ENCODE measurements around the gene BAZ2B.

Gene BAZ2B

DNA sequence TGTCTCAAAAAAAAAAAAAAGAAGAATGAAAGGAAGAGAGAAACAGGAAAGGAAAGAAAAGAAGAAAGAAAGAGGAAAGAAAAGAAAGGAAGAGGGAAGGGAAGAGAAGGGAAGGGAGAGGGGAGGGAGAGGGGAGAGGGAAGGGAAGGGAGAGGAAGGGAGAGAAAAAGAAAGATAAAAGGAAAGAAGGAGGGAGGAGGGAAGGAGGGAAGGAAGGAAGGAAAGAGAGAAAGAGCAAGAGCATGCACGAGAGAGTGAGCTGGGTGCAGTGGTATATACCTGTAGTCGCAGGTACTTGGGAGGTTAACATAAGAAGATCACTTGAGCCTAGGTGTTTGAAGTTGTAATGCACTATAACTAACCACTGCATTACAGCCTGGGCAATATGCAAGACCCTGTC lies 6.6 kb upstream of the BAZ2B start:
- DNase-seq (ENCODE audit: extremely low read depth, insufficient read length) = no peak
- no peak overlapping the region for H3K4me3 ChIP-seq (replicated peaks; ENCODE audit: low read depth, low read length)
- no peaks in the 10 kb centered on the region for H3K36me3 ChIP-seq (ENCODE audit: control insufficient read depth, insufficient read depth, low read length)
- TF ChIP-seq, protein P1, sequence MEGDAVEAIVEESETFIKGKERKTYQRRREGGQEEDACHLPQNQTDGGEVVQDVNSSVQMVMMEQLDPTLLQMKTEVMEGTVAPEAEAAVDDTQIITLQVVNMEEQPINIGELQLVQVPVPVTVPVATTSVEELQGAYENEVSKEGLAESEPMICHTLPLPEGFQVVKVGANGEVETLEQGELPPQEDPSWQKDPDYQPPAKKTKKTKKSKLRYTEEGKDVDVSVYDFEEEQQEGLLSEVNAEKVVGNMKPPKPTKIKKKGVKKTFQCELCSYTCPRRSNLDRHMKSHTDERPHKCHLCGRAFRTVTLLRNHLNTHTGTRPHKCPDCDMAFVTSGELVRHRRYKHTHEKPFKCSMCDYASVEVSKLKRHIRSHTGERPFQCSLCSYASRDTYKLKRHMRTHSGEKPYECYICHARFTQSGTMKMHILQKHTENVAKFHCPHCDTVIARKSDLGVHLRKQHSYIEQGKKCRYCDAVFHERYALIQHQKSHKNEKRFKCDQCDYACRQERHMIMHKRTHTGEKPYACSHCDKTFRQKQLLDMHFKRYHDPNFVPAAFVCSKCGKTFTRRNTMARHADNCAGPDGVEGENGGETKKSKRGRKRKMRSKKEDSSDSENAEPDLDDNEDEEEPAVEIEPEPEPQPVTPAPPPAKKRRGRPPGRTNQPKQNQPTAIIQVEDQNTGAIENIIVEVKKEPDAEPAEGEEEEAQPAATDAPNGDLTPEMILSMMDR (IDR thresholded peaks at IDR 0.05; ENCODE audit: insufficient read depth, low read length, poor library complexity, severe bottlenecking) = no peak
- H3K27me3 ChIP-seq (replicated peaks; ENCODE audit: control insufficient read depth, insufficient read depth, low read length) = no peaks in the 10 kb centered on the region

DNA sequence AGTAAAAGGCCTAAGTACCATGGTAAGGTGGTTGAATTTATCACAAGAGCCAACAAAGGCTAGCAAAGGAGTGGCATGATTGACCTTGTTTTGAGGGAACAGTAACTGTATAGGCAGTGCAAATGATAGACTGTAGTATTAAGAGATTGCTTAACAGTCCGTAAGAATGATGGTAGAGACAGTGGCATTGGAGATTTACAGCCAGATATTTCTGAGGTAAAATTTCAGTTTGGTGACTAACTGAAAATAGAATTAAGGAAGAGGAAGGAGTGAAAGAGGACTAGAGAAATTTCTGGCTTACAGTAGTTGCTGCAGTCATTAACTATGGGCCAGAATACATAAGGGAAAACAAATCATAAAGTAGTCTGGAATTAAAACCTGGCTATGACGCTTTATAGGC lies 4.4 kb upstream of the BAZ2B start:
- TF ChIP-seq, protein P1 (IDR thresholded peaks at IDR 0.05; ENCODE audit: insufficient read depth, low read length, poor library complexity, severe bottlenecking) = no peak
- Histone ChIP-seq H3K4me3 (replicated peaks; ENCODE audit: low read depth, low read length) (no peak overlapping the region), H3K27me3 (replicated peaks; ENCODE audit: control insufficient read depth, insufficient read depth, low read length) (no peaks in the 10 kb centered on the region), H3K36me3 (ENCODE audit: control insufficient read depth, insufficient read depth, low read length) (no peaks in the 10 kb centered on the region)
- no peak for DNase-seq (ENCODE audit: extremely low read depth, insufficient read length)

GRCh38 chr2:159617646-159618045 lies 1.3 kb upstream of the BAZ2B start:
- TF ChIP-seq, protein P1 (IDR thresholded peaks at IDR 0.05; ENCODE audit: insufficient read depth, low read length, poor library complexity, severe bottlenecking) = no peak
- H3K27me3 ChIP-seq (replicated peaks; ENCODE audit: control insufficient read depth, insufficient read depth, low read length) = no peaks in the 10 kb centered on the region
- DNase-seq (ENCODE audit: extremely low read depth, insufficient read length) = no peak
- H3K36me3 ChIP-seq (ENCODE audit: control insufficient read depth, insufficient read depth, low read length) = no peaks in the 10 kb centered on the region
- no peak overlapping the region for H3K4me3 ChIP-seq (replicated peaks; ENCODE audit: low read depth, low read length)

DNA sequence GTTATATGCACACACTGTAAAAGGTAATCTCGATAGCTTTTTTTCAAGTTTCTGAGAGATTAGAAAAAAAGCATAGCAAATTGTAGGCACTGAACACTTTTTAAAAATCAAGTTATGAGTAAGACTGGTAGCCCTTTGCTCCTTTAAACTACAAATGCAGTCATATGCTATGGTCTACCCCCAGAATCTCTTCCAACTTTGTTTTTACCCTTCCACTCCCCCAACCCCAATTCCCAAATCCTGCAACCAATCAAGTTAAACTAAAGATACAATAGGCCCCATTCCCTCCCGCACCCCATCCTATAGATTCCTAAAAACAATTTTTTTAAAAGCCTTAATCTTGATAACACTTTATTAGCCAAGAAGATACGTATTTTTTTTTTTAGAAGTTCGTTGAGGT lies 752 bp upstream of the BAZ2B start:
- Histone ChIP-seq H3K27me3 (replicated peaks; ENCODE audit: control insufficient read depth, insufficient read depth, low read length) (no peaks in the 10 kb centered on the region), H3K36me3 (ENCODE audit: control insufficient read depth, insufficient read depth, low read length) (no peaks in the 10 kb centered on the region), H3K4me3 (replicated peaks; ENCODE audit: low read depth, low read length) (no peak overlapping the region)
- TF ChIP-seq, protein P1 (IDR thresholded peaks at IDR 0.05; ENCODE audit: insufficient read depth, low read length, poor library complexity, severe bottlenecking) = no peak
- DNase-seq (ENCODE audit: extremely low read depth, insufficient read length) = no peak

- H3K4me3 ChIP-seq (replicated peaks; ENCODE audit: low read depth, low read length) = peak overlapping the region; percentile 87
- peak; percentile 80 for DNase-seq (ENCODE audit: extremely low read depth, insufficient read length)
- TF ChIP-seq, protein P1 (IDR thresholded peaks at IDR 0.05; ENCODE audit: insufficient read depth, low read length, poor library complexity, severe bottlenecking) = peak; percentile 14
- H3K27me3 ChIP-seq (replicated peaks; ENCODE audit: control insufficient read depth, insufficient read depth, low read length) = no peaks in the 10 kb centered on the region
- no peaks in the 10 kb centered on the region for H3K36me3 ChIP-seq (ENCODE audit: control insufficient read depth, insufficient read depth, low read length)
Measured at GRCh38 chr2:159615367-159616285, 722 bp downstream of the BAZ2B start.

All from GM06990 (cell line).